ENCODE data around the gene LRFN4.

Gene LRFN4

GRCh38 chr11:66894141-66894540 is 37.3 kb downstream of the LRFN4 start:
- no peak for DNase-seq

- no peak for DNase-seq
Measured at GRCh38 chr11:66901964-66902390, 45.1 kb downstream of the LRFN4 start.

GRCh38 chr11:66902486-66903177 is 45.8 kb downstream of the LRFN4 start:
- no peak for DNase-seq

GRCh38 chr11:66904055-66904454 is 47.2 kb downstream of the LRFN4 start:
- no peak for DNase-seq

- DNase-seq: no peak
Measured at GRCh38 chr11:66904561-66904960, 47.7 kb downstream of the LRFN4 start.

- no peak for DNase-seq
Measured at GRCh38 chr11:66904981-66905521, 48.2 kb downstream of the LRFN4 start.

- DNase-seq: no peak
Measured at GRCh38 chr11:66905631-66906030, 48.8 kb downstream of the LRFN4 start.

GRCh38 chr11:66906061-66906733 is 49.3 kb downstream of the LRFN4 start:
- no peak for DNase-seq

GRCh38 chr11:66907751-66908630 is 51.1 kb downstream of the LRFN4 start:
- DNase-seq: peak; percentile 48

- DNase-seq: no peak
Measured at GRCh38 chr11:66909181-66909580, 52.3 kb downstream of the LRFN4 start.

GRCh38 chr11:66910016-66910415 is 53.2 kb downstream of the LRFN4 start:
- DNase-seq: no peak

Data from midbrain (tissue), 1 donor.